Measurements from ENCODE around the gene SHCBP1.
A peak's percentile ranks its signal among the peaks of the same experiment; 100 is the strongest.

The SHCBP1 gene

DNA sequence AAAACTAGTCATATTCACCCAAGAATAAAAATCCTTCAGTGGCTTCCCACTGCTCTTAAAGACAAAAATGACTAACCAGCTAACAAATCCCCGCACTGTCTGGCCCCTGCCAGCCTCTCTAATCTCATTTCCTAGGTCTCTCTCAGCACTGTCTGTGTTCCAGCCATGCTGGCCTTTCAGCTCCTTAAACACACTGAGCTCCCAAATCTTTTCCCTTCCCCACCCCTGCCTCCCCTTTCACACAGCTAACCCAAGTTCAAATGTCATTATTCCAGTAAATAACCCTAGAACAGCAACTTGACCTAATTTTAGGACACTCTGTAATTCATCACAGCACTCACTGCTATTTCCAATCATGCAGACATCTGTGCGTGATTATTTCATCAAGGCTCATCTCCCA lies 7.8 kb downstream of the SHCBP1 start:
- DNase-seq, result no peak

- DNase-seq, result no peak
Measured at GRCh38 chr16:46612121-46612520, 9.1 kb downstream of the SHCBP1 start.

DNA sequence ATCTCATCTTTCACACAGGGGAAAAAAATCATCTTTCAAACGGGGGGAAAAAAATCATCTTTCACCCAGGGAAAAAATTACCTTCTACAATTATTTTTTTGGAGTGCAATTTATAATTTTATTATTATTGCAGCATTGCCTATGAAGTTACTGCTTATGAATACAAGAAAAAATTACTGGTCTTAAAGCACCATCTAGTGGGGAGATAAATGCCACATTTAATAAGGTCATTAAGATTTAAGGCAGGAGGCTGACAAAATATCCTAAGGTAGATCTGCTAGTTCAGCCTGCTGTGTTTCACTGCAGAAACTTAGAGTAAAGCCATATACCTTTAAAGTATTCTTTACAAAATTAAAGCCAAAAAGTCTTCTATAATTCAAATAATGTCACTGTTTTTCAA lies 13.7 kb downstream of the SHCBP1 start:
- DNase-seq, result no peak

DNA sequence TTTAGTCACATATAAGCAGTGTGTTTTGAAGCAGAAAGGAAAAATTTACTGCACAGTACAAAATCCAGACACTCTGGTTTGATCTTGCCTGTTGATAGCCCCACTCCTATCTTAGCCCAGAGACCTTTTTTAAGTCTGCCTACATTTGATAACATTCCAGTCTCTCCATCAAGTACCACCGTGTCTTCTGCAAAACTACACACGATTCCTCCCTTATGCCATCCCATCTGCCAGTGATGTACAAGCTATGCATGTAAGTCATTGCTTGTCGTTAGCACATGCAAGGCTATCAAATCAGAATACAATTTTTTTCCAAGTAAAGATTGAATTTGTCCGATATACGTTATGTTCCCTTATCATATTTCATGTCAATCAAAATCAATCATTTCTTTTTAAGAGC lies 14.9 kb downstream of the SHCBP1 start:
- no peak for DNase-seq

GRCh38 chr16:46591257-46591656 lies 29.9 kb downstream of the SHCBP1 start:
- DNase-seq, result no peak

- no peak for DNase-seq
Measured at GRCh38 chr16:46586011-46586577, 35.1 kb downstream of the SHCBP1 start.

GRCh38 chr16:46583036-46583435 lies 38.1 kb downstream of the SHCBP1 start:
- no peak for DNase-seq

DNA sequence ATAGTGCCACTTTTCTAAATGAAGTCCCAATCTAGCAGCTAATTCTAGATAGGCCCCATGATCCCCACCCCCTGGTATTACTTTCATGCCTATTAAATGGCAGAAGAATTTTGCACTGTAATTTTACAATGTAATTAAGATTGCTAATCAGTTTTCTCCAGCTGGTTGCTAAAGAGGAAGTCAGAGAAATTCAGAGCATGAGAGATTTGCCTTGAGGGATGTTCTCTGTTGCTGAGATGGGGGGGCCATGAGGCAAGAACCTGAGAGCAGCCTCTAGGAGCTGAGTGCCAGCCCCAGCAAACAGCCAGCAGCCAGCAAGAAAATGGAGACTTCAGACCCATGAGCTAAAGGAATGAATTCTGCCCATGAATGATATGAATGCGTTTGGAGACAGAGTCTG lies 38.9 kb downstream of the SHCBP1 start:
- no peak for DNase-seq

GRCh38 chr16:46577988-46578579 lies 43.1 kb downstream of the SHCBP1 start:
- DNase-seq, result no peak

GRCh38 chr16:46573834-46574159 lies 47.4 kb downstream of the SHCBP1 start:
- no peak for DNase-seq

GRCh38 chr16:46573008-46573833 lies 48.0 kb downstream of the SHCBP1 start:
- DNase-seq, result no peak

- DNase-seq, result no peak
Measured at GRCh38 chr16:46569231-46569735, 51.9 kb downstream of the SHCBP1 start.

DNA sequence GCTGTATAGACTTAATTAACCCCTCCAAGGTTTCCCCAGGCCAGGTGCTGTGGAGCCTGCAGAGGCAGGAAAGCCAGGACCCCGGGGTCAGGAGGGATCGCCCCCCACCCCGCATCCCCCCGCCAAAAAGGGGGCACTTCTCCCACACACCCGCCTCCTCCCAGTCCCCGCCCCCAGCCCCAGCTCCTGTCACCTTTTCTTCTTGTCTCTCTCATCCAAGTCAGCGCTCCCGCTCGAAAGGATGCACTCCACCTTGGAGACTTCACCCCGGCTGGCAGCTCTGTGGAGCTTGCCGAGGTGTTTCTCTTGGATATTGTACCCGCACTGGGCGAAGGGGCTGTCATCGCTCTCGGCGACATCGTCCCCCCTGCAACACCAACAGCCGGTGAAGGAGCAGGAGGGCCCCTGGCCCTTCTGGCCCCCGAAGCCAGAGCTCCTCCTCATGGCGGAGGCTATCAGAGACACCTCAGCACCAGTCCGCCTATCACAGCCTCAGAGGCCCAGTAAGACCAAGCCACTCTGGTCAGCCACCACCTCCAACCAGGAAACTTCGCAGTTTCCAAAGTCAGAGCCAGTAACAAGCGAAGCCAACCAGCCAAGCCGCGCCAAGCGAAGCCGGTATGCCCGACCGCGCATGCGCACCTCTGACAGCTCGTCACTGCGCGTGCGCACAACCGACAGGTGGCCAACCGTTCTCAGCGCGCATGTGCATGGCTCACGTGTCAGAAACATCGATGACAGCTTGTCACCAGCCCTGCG lies 52.5 kb downstream of the SHCBP1 start:
- DNase-seq, result no peak

DNA sequence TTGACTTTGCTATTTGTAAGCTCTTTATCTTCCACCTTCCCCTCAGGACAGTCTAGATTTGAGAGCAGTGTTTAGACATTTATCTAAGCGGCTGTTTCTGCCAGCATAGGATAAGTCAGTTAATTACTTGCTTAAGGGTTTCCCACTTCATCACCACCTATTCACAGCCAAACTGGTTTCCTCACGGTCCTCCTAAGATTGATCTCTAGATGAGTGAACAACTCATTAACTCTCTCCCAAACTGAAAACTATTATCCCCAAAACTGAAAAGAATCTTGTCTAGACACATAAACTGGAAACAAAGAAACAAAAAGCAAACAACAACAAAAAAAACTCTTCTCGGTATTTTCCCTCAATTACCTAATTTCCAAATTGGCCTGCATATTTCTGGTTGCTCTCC lies 58.2 kb downstream of the SHCBP1 start:
- DNase-seq, result no peak

DNA sequence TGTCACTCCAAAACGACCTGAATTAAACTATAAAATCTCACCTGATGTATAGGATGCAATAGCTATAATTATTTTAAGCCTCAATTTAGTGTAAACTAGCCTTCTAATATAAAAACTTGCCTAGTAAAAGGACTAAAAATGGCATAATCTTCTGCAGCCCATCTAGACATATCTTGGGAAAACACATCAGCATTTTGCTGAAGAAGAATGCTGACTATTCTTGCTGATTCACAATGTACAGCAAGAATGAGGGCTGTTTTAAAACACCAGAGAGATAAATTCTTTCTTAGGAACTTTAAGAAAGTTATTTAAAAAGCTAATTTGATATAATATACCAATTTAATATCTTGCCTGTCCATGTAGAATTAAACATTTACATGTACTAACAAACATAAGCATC lies 63.2 kb downstream of the SHCBP1 start:
- no peak for DNase-seq

GRCh38 chr16:46555951-46556350 lies 65.2 kb downstream of the SHCBP1 start:
- DNase-seq, result no peak

GRCh38 chr16:46554435-46554834 lies 66.7 kb downstream of the SHCBP1 start:
- peak; percentile 23 to 36 for DNase-seq

DNA sequence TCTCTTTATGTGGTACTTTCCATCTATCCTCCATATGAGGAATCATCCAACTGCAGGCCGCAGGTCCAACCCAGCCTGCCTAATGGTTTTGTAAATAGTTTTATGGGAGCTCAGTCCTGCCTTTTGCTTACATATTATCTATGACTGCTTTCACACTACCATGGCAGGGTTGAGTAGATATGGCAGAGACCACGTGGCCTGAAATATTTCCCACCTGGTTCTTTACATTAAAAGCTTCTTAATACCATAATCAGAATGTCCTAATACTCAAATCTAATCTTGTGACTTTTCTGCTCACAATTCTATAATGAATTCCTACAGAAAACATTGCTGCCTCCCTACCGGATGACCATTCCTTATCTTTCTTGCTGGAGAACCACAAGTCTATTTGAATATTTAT lies 71.7 kb downstream of the SHCBP1 start:
- no peak for DNase-seq

All from stimulated activated CD4-positive, alpha-beta T cell treated with anti-CD3 and anti-CD28 coated beads, Interleukin-4, amount 100 ng/mL, for 4 hours (primary cell).